ENCODE data around the gene SPRED1. TPM values are rescaled to one million over a fixed set of nuclear protein-coding genes. Genes with fewer than 3 reads are reported as not detected.

Gene SPRED1
- total and polyA plus RNA-seq, 10 of the 15 experiments (the other 5 are each of a cell fraction or from before 2014, with no cell fraction given), result 0.08 to 2.6 (median 0.22) TPM

- no peak for TF ChIP-seq EGR1 (IDR thresholded peaks at IDR 0.05; ENCODE audit: borderline replicate concordance in 1 of 2, low read depth in 2 of 2, low read length in 2 of 2)
- no peak for TF ChIP-seq SREBF2 (IDR thresholded peaks at IDR 0.05; ENCODE audit: low read length)
- TF ChIP-seq SIX5 (IDR thresholded peaks at IDR 0.05; ENCODE audit: low read depth, low read length, severe bottlenecking), result no peak
These were observed 34.6 kb upstream of the SPRED1 start (continued) for GRCh38 chr15:38217788-38218609.

GRCh38 chr15:38220606-38221273 lies 31.9 kb upstream of the SPRED1 start:
- Histone ChIP-seq H3K4me2 (ENCODE audit: control insufficient read depth, insufficient read depth) (no peak overlapping the region), H3K4me1 (ENCODE audit: control insufficient read depth, insufficient read depth, low read length) (no peaks in the 10 kb centered on the region), H3K9me3 (replicated peaks; ENCODE audit: control insufficient read depth, insufficient read depth, low read length) (no peaks in the 10 kb centered on the region), H3K9ac (ENCODE audit: control insufficient read depth, insufficient read depth, low read length) (no peak overlapping the region), H3K27ac (ENCODE audit: control insufficient read depth, insufficient read depth) (no peak overlapping the region), H4K20me1 (ENCODE audit: control insufficient read depth, insufficient read depth) (no peaks in the 10 kb centered on the region), H3K79me2 (ENCODE audit: control insufficient read depth, insufficient read depth, low read length) (no peaks in the 10 kb centered on the region), H3K36me3 (ENCODE audit: control insufficient read depth in 2 of 2, insufficient read depth in 2 of 2, low read length in 1 of 2) (no peaks in the 10 kb centered on the region), H3K27me3 (replicated peaks in 1 of 2; ENCODE audit: control insufficient read depth in 2 of 2, insufficient read depth in 2 of 2, low read length in 1 of 2) (no peaks in the 10 kb centered on the region), H2AFZ (ENCODE audit: control insufficient read depth, low read depth, low read length) (no peak overlapping the region), H3K4me3 (no peak overlapping the region)
- intact Hi-C loops (cut with micrococcal nuclease; ENCODE audit: unreplicated experiment), result no loop called here
- SMC1A ChIA-PET (ENCODE audit: uncharacterized antibody, unreplicated experiment), result interaction anchor here (0.5 to 0.7 kb wide), 2 partner anchors 215 to 1769 kb away, joined by 3 to 4 read pairs; no protein-coding TSS in a partner anchor
- BruUV-seq (replicated peaks), result no TSS peak
- RAD21 ChIA-PET (ENCODE audit: unreplicated experiment), result no interaction called here
- in situ Hi-C loops (cut with MboI), result no loop called here
- FAIRE-seq, result no peak
- WGBS (ENCODE audit: insufficient coverage, insufficient replicate concordance, low lambda C conversion rate, missing lambda C conversion rate), result 0% methylated on average over 3 of the region's 3 CpGs
- ATAC-seq, result no peak
- DNase-seq (ENCODE audit: low read depth, low spot score), result no peak
- CTCF ChIA-PET, result no interaction called here
- POLR2A ChIA-PET, result no interaction called here
- TF ChIP-seq ATF3 (IDR thresholded peaks at IDR 0.05; ENCODE audit: borderline replicate concordance, extremely low read depth, low read depth, low read length) (no peak), ELK1 (IDR thresholded peaks at IDR 0.05; ENCODE audit: low read depth, low read length) (no peak), MYC (IDR thresholded peaks at IDR 0.05; ENCODE audit: insufficient read depth, insufficient read length, insufficient replicate concordance, low read length, severe bottlenecking) (no peak), HDAC6 (IDR thresholded peaks at IDR 0.05; ENCODE audit: unreplicated experiment) (no peak), ZNF622 (IDR thresholded peaks at IDR 0.05) (no peak), TCF3 (IDR thresholded peaks at IDR 0.05; ENCODE audit: borderline replicate concordance, insufficient read depth, low read depth, low read length) (no peak), FOXK2 (IDR thresholded peaks at IDR 0.05) (no peak), ZBTB11 (CRISPR knock-in tag; IDR thresholded peaks at IDR 0.05) (no peak), KLF5 (IDR thresholded peaks at IDR 0.05; ENCODE audit: partially characterized antibody) (no peak), YY1 (IDR thresholded peaks at IDR 0.05; ENCODE audit: low read depth, low read length) (no peak), NR2F1 (conservative IDR thresholded peaks at IDR 0.05) (no peak), ETV6 (conservative IDR thresholded peaks at IDR 0.05 in 1 of 2, IDR thresholded peaks at IDR 0.05 in 1 of 2; ENCODE audit: borderline replicate concordance in 1 of 2, low read depth in 1 of 2) (no peak), SMAD1 (IDR thresholded peaks at IDR 0.05; ENCODE audit: low read depth, partially characterized antibody) (no peak)
